Measurements from ENCODE around the gene SKAP1. TPM values are rescaled to one million over a fixed set of nuclear protein-coding genes. Genes with fewer than 3 reads are reported as not detected.
A peak's percentile ranks its signal among the peaks of the same experiment; 100 is the strongest.

Gene SKAP1
- total and polyA plus RNA-seq, 2 experiments from 2014 or later = 0.27 TPM; not detected in 1

DNA sequence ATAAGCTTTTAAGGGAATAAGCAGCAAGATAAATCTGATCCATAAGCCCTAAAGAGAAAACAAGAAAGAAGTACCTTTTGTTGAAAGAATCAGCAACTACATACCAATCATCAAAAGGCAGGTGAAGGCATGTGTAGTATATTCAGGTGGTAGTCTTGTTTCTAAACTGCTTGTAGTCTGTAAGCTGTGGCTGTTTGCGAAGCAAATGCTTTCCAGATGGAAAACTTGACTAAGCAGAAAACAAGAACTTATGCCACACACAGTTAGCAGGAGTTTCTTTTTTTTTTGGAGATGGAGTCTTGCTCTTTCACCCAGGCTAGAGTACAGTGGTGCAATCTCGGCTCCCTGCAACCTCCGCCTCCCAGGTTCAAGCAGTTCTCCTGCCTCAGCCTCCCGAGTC lies 334.4 kb downstream of the SKAP1 start (continued):
- no peak for TF ChIP-seq ZNF462 (CRISPR knock-in tag; IDR thresholded peaks at IDR 0.05)
- TF ChIP-seq, protein P1, sequence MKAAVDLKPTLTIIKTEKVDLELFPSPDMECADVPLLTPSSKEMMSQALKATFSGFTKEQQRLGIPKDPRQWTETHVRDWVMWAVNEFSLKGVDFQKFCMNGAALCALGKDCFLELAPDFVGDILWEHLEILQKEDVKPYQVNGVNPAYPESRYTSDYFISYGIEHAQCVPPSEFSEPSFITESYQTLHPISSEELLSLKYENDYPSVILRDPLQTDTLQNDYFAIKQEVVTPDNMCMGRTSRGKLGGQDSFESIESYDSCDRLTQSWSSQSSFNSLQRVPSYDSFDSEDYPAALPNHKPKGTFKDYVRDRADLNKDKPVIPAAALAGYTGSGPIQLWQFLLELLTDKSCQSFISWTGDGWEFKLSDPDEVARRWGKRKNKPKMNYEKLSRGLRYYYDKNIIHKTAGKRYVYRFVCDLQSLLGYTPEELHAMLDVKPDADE (IDR thresholded peaks at IDR 0.05) = no peak
- TF ChIP-seq EZH2phosphoT487 (IDR thresholded peaks at IDR 0.05; ENCODE audit: unreplicated experiment) = no peak

DNA sequence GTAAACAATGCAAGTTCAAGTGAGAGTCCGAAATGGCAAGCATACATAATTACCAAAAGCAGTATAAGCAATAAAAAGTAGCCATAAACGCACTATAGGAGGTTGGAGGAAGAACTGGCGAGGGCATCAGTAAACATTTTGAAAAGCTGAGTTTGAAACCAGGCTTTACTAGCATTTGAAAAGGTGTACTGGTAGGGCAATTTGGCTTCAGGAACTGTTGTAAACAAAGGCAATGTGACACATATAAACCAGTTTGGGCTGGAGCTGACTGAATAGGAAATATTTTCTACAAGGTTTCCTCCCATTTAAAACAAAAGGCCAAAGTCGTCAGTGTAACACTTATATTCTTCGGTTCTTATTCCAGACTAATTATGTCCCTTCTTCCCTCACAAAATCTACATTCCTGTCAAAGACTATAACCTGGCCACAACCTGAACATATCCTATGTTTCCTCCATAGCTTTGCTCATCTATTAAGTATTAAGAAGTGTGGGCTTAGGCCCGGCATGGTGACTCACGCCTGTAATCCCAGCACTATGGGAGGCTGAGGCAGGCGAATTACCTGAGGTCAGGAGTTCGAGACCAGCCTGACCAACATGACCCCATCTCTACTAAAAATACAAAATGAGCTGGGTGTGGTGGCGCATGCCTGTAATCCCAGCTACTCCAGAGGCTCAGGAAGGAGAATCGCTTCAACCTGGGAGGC lies 336.5 kb downstream of the SKAP1 start:
- Histone ChIP-seq H3K4me2 (no peak overlapping the region), H3K27ac (ENCODE audit: low read depth) (peak overlapping the region; percentile 19; the same call in 1 of the 2 replicates), H3K79me2 (replicated peaks; ENCODE audit: insufficient read depth) (peaks cover 98% of the 10 kb centered on the region), H3K4me3 (no peak overlapping the region), H3K9me2 (ENCODE audit: insufficient read depth) (no peaks in the 10 kb centered on the region), H4K20me1 (replicated peaks; ENCODE audit: insufficient read depth) (peaks cover 64% of the 10 kb centered on the region), H2AFZ (no peak overlapping the region), H3K4me1 (ENCODE audit: insufficient read depth) (no peaks in the 10 kb centered on the region), H3K27me3 (ENCODE audit: insufficient read depth) (no peaks in the 10 kb centered on the region), H3F3A (replicated peaks; ENCODE audit: low read depth) (0 out of 2 replicates have a peak, but pooled peaks cover 6% of the 10 kb centered on the region), H3K36me3 (ENCODE audit: insufficient read depth) (no peaks in the 10 kb centered on the region; the same call in 1 of the 2 replicates)
- Mint-ChIP-seq H3K36me3 (ENCODE audit: low read depth) (peaks cover 19% of the 10 kb centered on the region), H3K9me3 (no peaks in the 10 kb centered on the region), H3K27ac (no peak overlapping the region; the same call in 1 of the 2 replicates), H3K4me1 (no peaks in the 10 kb centered on the region; the same call in 1 of the 3 replicates), H3K27me3 (ENCODE audit: insufficient read depth, low read depth, poor library complexity) (peaks cover 2% of the 10 kb centered on the region), H3K4me3 (no peak overlapping the region)
- DNase-seq (ENCODE audit: low spot score) = no peak
- ATAC-seq = no peak
- TF ChIP-seq REST (IDR thresholded peaks at IDR 0.05; ENCODE audit: unreplicated experiment) (no peak), JUNB (IDR thresholded peaks at IDR 0.05; ENCODE audit: unreplicated experiment) (no peak), ZNF331 (CRISPR knock-in tag; IDR thresholded peaks at IDR 0.05; ENCODE audit: low read depth) (no peak), NANOG (IDR thresholded peaks at IDR 0.05; ENCODE audit: borderline replicate concordance) (no peak), EZH2 (IDR thresholded peaks at IDR 0.05; ENCODE audit: low read depth, unreplicated experiment) (no peak), STAT1 (IDR thresholded peaks at IDR 0.05; ENCODE audit: unreplicated experiment) (no peak)
- TF ChIP-seq, protein P2, sequence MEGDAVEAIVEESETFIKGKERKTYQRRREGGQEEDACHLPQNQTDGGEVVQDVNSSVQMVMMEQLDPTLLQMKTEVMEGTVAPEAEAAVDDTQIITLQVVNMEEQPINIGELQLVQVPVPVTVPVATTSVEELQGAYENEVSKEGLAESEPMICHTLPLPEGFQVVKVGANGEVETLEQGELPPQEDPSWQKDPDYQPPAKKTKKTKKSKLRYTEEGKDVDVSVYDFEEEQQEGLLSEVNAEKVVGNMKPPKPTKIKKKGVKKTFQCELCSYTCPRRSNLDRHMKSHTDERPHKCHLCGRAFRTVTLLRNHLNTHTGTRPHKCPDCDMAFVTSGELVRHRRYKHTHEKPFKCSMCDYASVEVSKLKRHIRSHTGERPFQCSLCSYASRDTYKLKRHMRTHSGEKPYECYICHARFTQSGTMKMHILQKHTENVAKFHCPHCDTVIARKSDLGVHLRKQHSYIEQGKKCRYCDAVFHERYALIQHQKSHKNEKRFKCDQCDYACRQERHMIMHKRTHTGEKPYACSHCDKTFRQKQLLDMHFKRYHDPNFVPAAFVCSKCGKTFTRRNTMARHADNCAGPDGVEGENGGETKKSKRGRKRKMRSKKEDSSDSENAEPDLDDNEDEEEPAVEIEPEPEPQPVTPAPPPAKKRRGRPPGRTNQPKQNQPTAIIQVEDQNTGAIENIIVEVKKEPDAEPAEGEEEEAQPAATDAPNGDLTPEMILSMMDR (conservative IDR thresholded peaks at IDR 0.05; ENCODE audit: low read depth in 2 of 2) = no peak
- TF ChIP-seq, protein P1 (IDR thresholded peaks at IDR 0.05) = no peak

Measured in GM23338 (cell line).